Heart left ventricle (tissue), 16 donors: ENCODE data around the gene GJD3. TPM values are rescaled to one million over a fixed set of nuclear protein-coding genes. Genes with fewer than 3 reads are reported as not detected.
A peak's percentile ranks its signal among the peaks of the same experiment; 100 is the strongest.

Experiments
- ATAC-seq, 4 donors: fragments of 200-7000 bp; cut with Tn5 transposase; one replicate each; pipeline ENCODE4 v1.9.1; 2020 to 2022; ENCODE audit warnings: moderate library complexity in 4 of 4, mild to moderate bottlenecking in 3 of 4, moderate number of reproducible peaks in 1 of 4
- DNase-seq, 5 donors: peaks; one replicate each; pipeline ENCODE4 v3.0.0-alpha.2; 2020
- H3K27ac ChIP-seq, 12 donors: fragments of 200-600 bp; sonication (generic) in 4 of 12; one replicate each; pipeline versions ENCODE4 v1.5.0 to v1.8.0; 2016 to 2022; ENCODE audit warnings: mild to moderate bottlenecking in 2 of 12
- H3K27me3 ChIP-seq, 9 donors: fragments of 200-600 bp; sonication (generic) in 2 of 9; one replicate each; pipeline versions ENCODE4 v1.5.1 to v1.8.0; 2016 to 2022; ENCODE audit warnings: mild to moderate bottlenecking in 3 of 9
- H3K36me3 ChIP-seq, 9 donors: fragments of 200-600 bp; sonication (generic) in 2 of 9; one replicate each; pipeline versions ENCODE4 v1.5.0 to v1.8.0; 2018 to 2022; ENCODE audit warnings: mild to moderate bottlenecking in 2 of 9
- H3K4me1 ChIP-seq, 12 donors: fragments of 200-600 bp; sonication (generic) in 4 of 12; one replicate each; pipeline versions ENCODE4 v1.5.0 to v1.8.0; 2016 to 2022; ENCODE audit warnings: mild to moderate bottlenecking in 3 of 12
- H3K4me3 ChIP-seq, 12 donors: fragments of 200-600 bp; sonication (generic) in 4 of 12; one replicate each; pipeline versions ENCODE4 v1.5.0 to v1.8.0; 2017 to 2022; ENCODE audit warnings: mild to moderate bottlenecking in 9 of 12, moderate library complexity in 4 of 12
- H3K9me3 ChIP-seq, 12 donors: fragments of 200-600 bp; sonication (generic) in 4 of 12; one replicate each; pipeline versions ENCODE4 v1.5.0 to v1.8.0; 2016 to 2022; ENCODE audit warnings: mild to moderate bottlenecking in 1 of 12
- CTCF ChIP-seq, 12 donors: fragments of 200-600 bp; sonication (generic) in 4 of 12; IDR thresholded peaks; one replicate each; pipeline versions ENCODE4 v1.5.0 to v1.8.0; 2018 to 2022; ENCODE audit warnings: antibody characterized with exemption in 12 of 12, mild to moderate bottlenecking in 5 of 12
- POLR2A ChIP-seq, 2 donors: fragments of 450-650 bp; IDR thresholded peaks; one replicate each; pipeline ENCODE4 v1.6.1; 2017; ENCODE audit warnings: antibody characterized with exemption in 2 of 2, mild to moderate bottlenecking in 2 of 2, moderate library complexity in 2 of 2
- WGBS, 4 donors: extraction: QIAGEN DNeasy Blood & Tissue Kit in 2 of 4; methylation state at CpG; one replicate each; pipeline versions ENCODE4 v1.1.5 to v1.1.7; 2013 to 2018; 5-methylcytosine and 5-hydroxymethylcytosine counted together
- intact Hi-C, 10 donors: fragments of 100-400 bp; cut with DNase I; formaldehyde crosslinking; loops; one replicate each; pipeline versions ENCODE4 v1.11.1 to v1.14.2; 2022
- polyA plus RNA-seq, 2 donors: library from polyadenylated mRNA; stranded (reverse); fragments of 200-250 nt; gene quantifications; one replicate each; pipeline ENCODE4 v1.2.3, GENCODE V29; 2013
- total RNA-seq, 9 donors: library from RNA; depleted of rRNA in 2 of 9; stranded (reverse); fragments of >200 nt in 2 of 9; fragmentation: NEBNext Ultra II Directional in 3 of 9; extraction: Animal tissue kit (Norgen Biotek cat#: 25700) in 3 of 9; gene quantifications; one replicate each; pipeline versions ENCODE4 v1.1.0 to v1.2.4, GENCODE V29; 2016 to 2023
- donor health status: ischemic (EF 13 %, LVEDD 7.1; RV severe dilation, severe dysfunction).
- donor health status: healthy with polysubstance abuse.
- donor health status: DM: no; HTN: yes; CAD: no.
- donor health status: DM: no; HTN: no; CAD: no.
- donor health status: ischemic (EF 25% LVEDD 6.9; RV normal size, moderate dysfunction).
- donor health status: ischemic (EF 25% LVEDD 5.7; RV mildly dilated, moderate dysfunction).
- donor health status: healthy.
- donor health status: DM: yes; HTN: yes; CAD: no.
- donor health status: ischemic (EF 35%, LVEDD 5.7; RV mildly dilated, moderate dysfunction).
- donor health status: nonischemic (EF 11% LVEDD 7.7; RV severe dilation, severe dysfunction).
- donor health status: DM: yes; HTN: yes; CAD: no.
- donor health status: PGD.
- donor health status: ischemic (EF 29% LVEDD 5.4; RV normal size, mild dysfunction).
- donor health status: nonischemic (EF 23%, LVEDD 6.1; RV moderate dilation, normal function).

GJD3 gene
- total and polyA plus RNA-seq, 11 donors: 0.30 to 8.7 (median 2.1) TPM

DNA sequence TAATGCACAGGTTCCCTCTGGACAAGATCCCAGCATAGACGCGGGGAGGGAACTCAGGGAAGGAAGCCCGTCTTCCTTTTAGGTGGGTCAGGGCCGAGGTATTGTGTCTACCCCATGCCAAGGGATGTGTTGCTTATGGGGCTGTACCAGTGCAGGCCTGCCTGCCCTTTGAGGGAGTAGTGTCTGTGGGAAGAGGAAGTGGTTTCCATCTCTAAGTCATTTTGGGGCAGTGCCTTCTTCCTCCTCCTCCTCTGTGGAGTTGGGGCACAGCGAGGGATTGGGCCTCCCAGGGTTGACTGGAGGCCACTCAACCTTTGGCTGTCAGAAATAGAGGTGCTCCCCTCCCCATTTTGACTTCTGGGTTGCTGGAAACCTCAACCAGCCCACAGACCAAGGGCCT is 26.5 kb downstream of the GJD3 start:
- Histone ChIP-seq H3K4me1 (peaks cover 13 to 83% (median 61%) of the 10 kb centered on the region in 12 donors), H3K4me3 (peak overlapping the region in 1 of 12 donors; percentile 8), H3K36me3 (peaks cover 0 to 10% (median 0%) of the 10 kb centered on the region in 9 donors), H3K27me3 (no peaks in the 10 kb centered on the region), H3K9me3 (no peaks in the 10 kb centered on the region), H3K27ac (peak overlapping the region in 1 of 12 donors; percentile 52)
- ATAC-seq (no peak), DNase-seq (no peak)
- 69 to 82% (median 73%) methylated on average over 5 of the region's 5 CpGs for whole genome bisulfite sequencing, 4 donors
- intact Hi-C loops: no loop called here
- TF ChIP-seq POLR2A (IDR thresholded peaks at IDR 0.05) (no peak), CTCF (IDR thresholded peaks at IDR 0.05) (no peak)

DNA sequence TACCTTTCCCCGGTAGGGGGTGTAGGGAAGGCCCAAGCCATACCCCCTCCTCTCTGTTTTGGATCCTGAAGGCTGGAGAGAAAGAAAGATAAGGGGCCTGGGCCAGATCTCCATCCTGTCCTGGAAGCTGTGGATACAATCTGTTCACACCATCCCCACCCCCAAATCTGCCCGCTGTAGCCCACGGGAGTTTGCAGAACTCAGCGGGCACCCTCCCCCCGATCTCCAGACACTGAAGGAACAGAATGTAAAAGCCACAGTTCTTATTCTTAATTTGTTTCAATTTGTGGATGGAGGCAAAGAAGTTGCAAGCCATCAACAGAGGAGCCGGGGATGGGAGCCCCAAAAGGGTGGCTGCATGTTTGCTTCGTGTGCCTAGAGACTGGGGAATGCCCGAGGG is 27.2 kb downstream of the GJD3 start:
- Histone ChIP-seq H3K9me3 (no peaks in the 10 kb centered on the region), H3K27ac (peak overlapping the region in 1 of 12 donors; percentile 52), H3K36me3 (peaks cover 0 to 10% (median 0%) of the 10 kb centered on the region in 9 donors), H3K4me1 (peaks cover 19 to 88% (median 68%) of the 10 kb centered on the region in 12 donors), H3K27me3 (no peaks in the 10 kb centered on the region), H3K4me3 (no peak overlapping the region)
- WGBS, 4 donors: 73 to 85% (median 82%) methylated on average over 8 of the region's 8 CpGs
- ATAC-seq (no peak), DNase-seq (no peak)
- intact Hi-C loops: no loop called here
- TF ChIP-seq POLR2A (IDR thresholded peaks at IDR 0.05) (no peak), CTCF (IDR thresholded peaks at IDR 0.05) (no peak)

DNA sequence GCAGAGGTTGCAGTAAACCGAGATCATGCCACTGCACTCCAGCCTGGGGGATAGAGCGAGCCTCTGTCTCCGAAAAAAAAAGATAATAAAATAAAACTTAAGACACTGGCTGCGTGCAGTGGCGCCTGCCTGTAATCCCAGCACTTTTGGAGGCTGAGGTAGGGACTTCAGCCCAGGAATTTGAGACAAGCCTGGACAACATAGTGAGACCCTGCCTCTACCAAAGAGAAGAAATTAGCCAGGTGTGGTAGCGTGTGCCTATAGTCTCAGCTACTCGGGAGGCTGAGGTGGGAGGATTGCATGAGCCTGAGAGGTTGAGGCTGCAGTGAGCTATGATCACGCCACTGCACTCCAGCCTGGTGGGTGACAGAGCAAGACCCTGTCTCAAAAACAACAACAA is 28.9 kb downstream of the GJD3 start:
- Histone ChIP-seq H3K4me1 (peaks cover 32 to 100% (median 82%) of the 10 kb centered on the region in 12 donors), H3K27ac (peak overlapping the region in 5 of 12 donors; percentile 13 to 92 (median 49))
- WGBS, 4 donors: 92 to 96% (median 94%) methylated on average over 8 of the region's 8 CpGs

More for the DNA sequence above, 28.9 kb downstream of the GJD3 start:
- no peak for DNase-seq
- ATAC-seq: no peak
- Histone ChIP-seq H3K4me3 (no peak overlapping the region), H3K36me3 (peaks cover 0 to 15% (median 4%) of the 10 kb centered on the region in 9 donors), H3K27me3 (no peaks in the 10 kb centered on the region), H3K9me3 (no peaks in the 10 kb centered on the region)
- intact Hi-C loops: no loop called here
- no peak for TF ChIP-seq POLR2A (IDR thresholded peaks at IDR 0.05)
- TF ChIP-seq CTCF (IDR thresholded peaks at IDR 0.05): no peak
